ENCODE results near the gene GOLIM4. TPM values are rescaled to one million over a fixed set of nuclear protein-coding genes. Genes with fewer than 3 reads are reported as not detected.
"Not testable (repeated sequence)": the region's sequence is repeated elsewhere in the genome, so short reads cannot be mapped to it uniquely, and the experiment has no call there.

GOLIM4 gene
- total and polyA plus RNA-seq, 11 donors = 31.5 to 106 (median 65.5) TPM

- ATAC-seq = no peak
- no peak for DNase-seq
- Histone ChIP-seq H3K36me3 (peaks cover 0 to 100% (median 92%) of the 10 kb centered on the region in 9 donors), H3K4me3 (no peak overlapping the region), H3K27ac (no peak overlapping the region), H3K9me3 (no peaks in the 10 kb centered on the region), H3K27me3 (no peaks in the 10 kb centered on the region), H3K4me1 (peaks cover 0 to 25% (median 16%) of the 10 kb centered on the region in 12 donors)
- whole genome bisulfite sequencing, 4 donors = 88 to 91% (median 90%) methylated on average over 7 of the region's 7 CpGs
- intact Hi-C loops (cut with DNase I) = loop anchor here in 1 of 10 donors (10.0 kb wide), 1 partner anchor 87 kb away; no protein-coding TSS in a partner anchor
- no peak for TF ChIP-seq CTCF (IDR thresholded peaks at IDR 0.05)
- TF ChIP-seq POLR2A (IDR thresholded peaks at IDR 0.05) = no peak
These were observed 73.8 kb downstream of the GOLIM4 start for GRCh38 chr3:168021737-168022450.

GRCh38 chr3:168011280-168011679, 84.4 kb downstream of the GOLIM4 start:
- DNase-seq; H3K27ac ChIP-seq; H3K4me1 ChIP-seq; ATAC-seq; H3K9me3 ChIP-seq; H3K4me3 ChIP-seq; intact Hi-C loops (cut with DNase I); H3K27me3 ChIP-seq: not testable (repeated sequence)
- WGBS, 4 donors = 87 to 96% (median 91%) methylated on average over 16 to 17 of the region's 17 CpGs
- peaks cover 0 to 37% (median 30%) of the 10 kb centered on the region in 9 donors for H3K36me3 ChIP-seq

GRCh38 chr3:168006584-168006983, 89.1 kb downstream of the GOLIM4 start:
- 91 to 98% (median 95%) methylated on average over 2 of the region's 2 CpGs for WGBS, 4 donors
- intact Hi-C loops (cut with DNase I) = no loop called here
- Histone ChIP-seq H3K36me3 (peaks cover 0 to 37% (median 30%) of the 10 kb centered on the region in 9 donors), H3K27me3 (no peaks in the 10 kb centered on the region), H3K9me3 (peaks cover 0 to 8% (median 0%) of the 10 kb centered on the region in 12 donors), H3K4me3 (no peak overlapping the region), H3K27ac (no peak overlapping the region), H3K4me1 (peaks cover 0 to 3% (median 0%) of the 10 kb centered on the region in 12 donors)
- no peak for ATAC-seq
- TF ChIP-seq POLR2A (IDR thresholded peaks at IDR 0.05) (no peak), CTCF (IDR thresholded peaks at IDR 0.05) (no peak)
- DNase-seq = no peak

- H3K27ac ChIP-seq = no peak overlapping the region
- H3K9me3 ChIP-seq = peaks cover 0 to 8% (median 0%) of the 10 kb centered on the region in 12 donors
- WGBS, 4 donors = 77 to 86% (median 82%) methylated on average over 4 of the region's 4 CpGs
- TF ChIP-seq CTCF (IDR thresholded peaks at IDR 0.05) (no peak), POLR2A (IDR thresholded peaks at IDR 0.05) (no peak)
- intact Hi-C loops (cut with DNase I) = no loop called here
- ATAC-seq = no peak
- H3K4me1 ChIP-seq = peaks cover 0 to 3% (median 0%) of the 10 kb centered on the region in 12 donors
- no peak overlapping the region for H3K4me3 ChIP-seq
- no peak for DNase-seq
- H3K36me3 ChIP-seq = peaks cover 0 to 14% (median 8%) of the 10 kb centered on the region in 9 donors
- H3K27me3 ChIP-seq = no peaks in the 10 kb centered on the region
These were observed 91.8 kb downstream of the GOLIM4 start for GRCh38 chr3:168003911-168004310.
